ENCODE results near the gene ENPP7. TPM values are rescaled to one million over a fixed set of nuclear protein-coding genes. Genes with fewer than 3 reads are reported as not detected.
A peak's percentile ranks its signal among the peaks of the same experiment; 100 is the strongest.

ENPP7 gene
- total and polyA plus RNA-seq, 4 donors = 0.31 TPM; not detected in 3

- H3K4me3 ChIP-seq = no peak overlapping the region
- no peaks in the 10 kb centered on the region for H3K9me3 ChIP-seq (ENCODE audit: control insufficient read depth in 4 of 4, insufficient read depth in 3 of 4, low read length in 3 of 4)
- DNase-seq (peak; percentile 59 to 82 (median 72)), ATAC-seq (ENCODE audit: insufficient read depth, low FRiP score) (no peak)
- no peak overlapping the region for H3K27ac ChIP-seq (ENCODE audit: low read depth in 1 of 2, low read length in 1 of 2)
- H3K4me1 ChIP-seq (ENCODE audit: control insufficient read depth in 5 of 5, insufficient read depth in 5 of 5, low read length in 5 of 5) = peaks cover 0 to 47% (median 20%) of the 10 kb centered on the region in 5 donors
- no peak for TF ChIP-seq CTCF (IDR thresholded peaks at IDR 0.05; ENCODE audit: control extremely low read depth, extremely low read depth)
- 45 to 68% methylated on average over 9 of the region's 9 CpGs for WGBS, 2 donors
- no peak overlapping the region for H3K9ac ChIP-seq (ENCODE audit: insufficient read depth in 1 of 2, low read length in 2 of 2)
- H3K27me3 ChIP-seq (ENCODE audit: control insufficient read depth in 3 of 3, insufficient read depth in 3 of 3, low read length in 2 of 3) = no peaks in the 10 kb centered on the region
- H3K36me3 ChIP-seq (ENCODE audit: control insufficient read depth in 4 of 4, insufficient read depth in 4 of 4, low read length in 4 of 4) = no peaks in the 10 kb centered on the region
Observed at GRCh38 chr17:79691931-79692330, 38.8 kb upstream of the ENPP7 start.

- no peaks in the 10 kb centered on the region for H3K36me3 ChIP-seq (ENCODE audit: control insufficient read depth in 4 of 4, insufficient read depth in 4 of 4, low read length in 4 of 4)
- H3K9me3 ChIP-seq (ENCODE audit: control insufficient read depth in 4 of 4, insufficient read depth in 3 of 4, low read length in 3 of 4) = no peaks in the 10 kb centered on the region
- no peak overlapping the region for H3K9ac ChIP-seq (ENCODE audit: insufficient read depth in 1 of 2, low read length in 2 of 2)
- no peaks in the 10 kb centered on the region for H3K27me3 ChIP-seq (ENCODE audit: control insufficient read depth in 3 of 3, insufficient read depth in 3 of 3, low read length in 2 of 3)
- no peak overlapping the region for H3K27ac ChIP-seq (ENCODE audit: low read depth in 1 of 2, low read length in 1 of 2)
- H3K4me1 ChIP-seq (ENCODE audit: control insufficient read depth in 5 of 5, insufficient read depth in 5 of 5, low read length in 5 of 5) = peaks cover 0 to 47% (median 20%) of the 10 kb centered on the region in 5 donors
- no peak overlapping the region for H3K4me3 ChIP-seq
- DNase-seq = no peak
- WGBS, 2 donors = 72 to 75% methylated on average over 9 of the region's 9 CpGs
- TF ChIP-seq CTCF (IDR thresholded peaks at IDR 0.05; ENCODE audit: control extremely low read depth, extremely low read depth) = no peak
- no peak for ATAC-seq (ENCODE audit: insufficient read depth, low FRiP score)
Observed at GRCh38 chr17:79693419-79693818, 37.3 kb upstream of the ENPP7 start.

- no peak for DNase-seq
- TF ChIP-seq CTCF (IDR thresholded peaks at IDR 0.05; ENCODE audit: control extremely low read depth, extremely low read depth) = no peak
- peaks cover 0 to 48% (median 20%) of the 10 kb centered on the region in 5 donors for H3K4me1 ChIP-seq (ENCODE audit: control insufficient read depth in 5 of 5, insufficient read depth in 5 of 5, low read length in 5 of 5)
- no peaks in the 10 kb centered on the region for H3K27me3 ChIP-seq (ENCODE audit: control insufficient read depth in 3 of 3, insufficient read depth in 3 of 3, low read length in 2 of 3)
- 63 to 72% methylated on average over 14 of the region's 14 CpGs for WGBS, 2 donors
- no peak overlapping the region for H3K4me3 ChIP-seq
- no peaks in the 10 kb centered on the region for H3K9me3 ChIP-seq (ENCODE audit: control insufficient read depth in 4 of 4, insufficient read depth in 3 of 4, low read length in 3 of 4)
- no peaks in the 10 kb centered on the region for H3K36me3 ChIP-seq (ENCODE audit: control insufficient read depth in 4 of 4, insufficient read depth in 4 of 4, low read length in 4 of 4)
- H3K9ac ChIP-seq (ENCODE audit: insufficient read depth in 1 of 2, low read length in 2 of 2) = no peak overlapping the region
- no peak for ATAC-seq (ENCODE audit: insufficient read depth, low FRiP score)
- H3K27ac ChIP-seq (ENCODE audit: low read depth in 1 of 2, low read length in 1 of 2) = no peak overlapping the region
Observed at GRCh38 chr17:79695293-79695790, 35.4 kb upstream of the ENPP7 start.
